GM13976 (cell line): ENCODE measurements around the gene DOP1A.
"Not testable (repeated sequence)": the region's sequence is repeated elsewhere in the genome, so short reads cannot be mapped to it uniquely, and the experiment has no call there.

Source experiments
- DNase-seq: peaks from one replicate; pipeline ENCODE4 v3.0.0; 2012; ENCODE audit warnings: low spot score
- CTCF ChIP-seq: IDR thresholded peaks from 2 replicates; pipeline ENCODE4 v1.5.1; 2012; ENCODE audit warnings: borderline replicate concordance, mild to moderate bottlenecking; ENCODE audit not compliant: insufficient read depth; ENCODE audit errors: extremely low read depth, missing control alignments, control extremely low read depth
- in situ Hi-C: fragments of 300-500 bp; cut with MboI; formaldehyde crosslinking; loops from one replicate; pipeline ENCODE4 v1.12.0; 2022; ENCODE audit warnings: low sequenced_read_pairs, mixed read lengths, inconsistent platforms; ENCODE audit not compliant: unreplicated experiment

DOP1A gene

DNA sequence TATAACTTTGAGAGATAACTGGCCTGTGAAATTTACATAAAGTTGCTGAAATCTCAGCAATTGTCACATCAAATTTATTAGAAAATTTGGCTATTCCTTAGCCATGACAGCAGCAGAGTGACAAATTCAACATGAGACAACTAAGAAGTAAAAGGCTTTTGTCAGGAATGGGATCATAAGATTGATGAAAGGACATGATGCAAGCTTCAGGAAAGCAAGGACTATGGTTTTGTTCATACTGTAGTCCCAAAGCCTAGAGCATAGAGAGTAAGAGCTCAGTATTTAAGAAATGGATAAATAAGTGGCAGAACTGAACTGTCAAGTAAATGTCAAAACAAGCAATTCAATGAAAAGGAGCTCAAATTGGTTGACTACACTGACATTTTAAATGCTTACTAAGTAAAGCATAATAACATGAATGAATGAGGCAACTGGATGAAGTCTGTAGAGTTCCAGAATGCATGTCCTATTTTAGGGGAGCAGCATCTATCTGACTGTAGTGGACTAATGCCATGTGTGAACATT, 113.0 kb downstream of the DOP1A start:
- in situ Hi-C loops: no loop called here
- TF ChIP-seq CTCF: no peak
- DNase-seq: no peak

GRCh38 chr6:83182114-83182513, 114.6 kb downstream of the DOP1A start:
- DNase-seq: no peak
- in situ Hi-C loops: no loop called here
- no peak for TF ChIP-seq CTCF

- no peak for TF ChIP-seq CTCF
- DNase-seq: no peak
These were observed 115.8 kb downstream of the DOP1A start for GRCh38 chr6:83183082-83183828.

DNA sequence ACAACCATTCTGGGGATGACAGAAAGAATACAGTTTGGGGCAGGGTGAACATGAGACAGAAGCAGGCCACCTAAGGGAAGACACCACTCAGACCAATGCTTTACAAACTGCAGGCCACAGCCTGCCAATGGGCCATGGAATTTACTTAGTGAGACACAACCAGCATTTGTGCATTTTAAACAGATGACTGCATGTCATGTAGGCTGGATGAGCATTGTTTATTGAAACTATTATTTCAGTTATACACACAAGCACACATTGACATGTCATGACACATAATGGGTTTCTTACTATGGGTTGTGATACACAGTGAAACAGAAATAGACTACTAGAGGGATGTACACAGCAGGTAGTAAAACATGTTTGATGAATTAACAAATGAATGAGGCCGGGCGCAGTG, 117.6 kb downstream of the DOP1A start:
- DNase-seq: no peak
- TF ChIP-seq CTCF: no peak
- in situ Hi-C loops: no loop called here

More at GRCh38 chr6:83183082-83183828, 115.8 kb downstream of the DOP1A start:
- in situ Hi-C loops: no loop called here

- no peak for DNase-seq
- in situ Hi-C loops: no loop called here
- TF ChIP-seq CTCF: no peak
These were observed 121.0 kb downstream of the DOP1A start for GRCh38 chr6:83188501-83188900.

- DNase-seq: no peak
- in situ Hi-C loops: no loop called here
- TF ChIP-seq CTCF: no peak
These were observed 123.2 kb downstream of the DOP1A start for GRCh38 chr6:83190626-83191025.

GRCh38 chr6:83191974-83192373, 124.5 kb downstream of the DOP1A start:
- in situ Hi-C loops, DNase-seq: not testable (repeated sequence)
